ENCODE data around the gene DUOX1. TPM values are rescaled to one million over a fixed set of nuclear protein-coding genes. Genes with fewer than 3 reads are reported as not detected.
A peak's percentile ranks its signal among the peaks of the same experiment; 100 is the strongest.
"Not testable (repeated sequence)": the region's sequence is repeated elsewhere in the genome, so short reads cannot be mapped to it uniquely, and the experiment has no call there.

DUOX1 gene
- total RNA-seq, 2 donors from 2014 or later: 1.9 to 2.6 TPM

- DNase-seq; intact Hi-C loops (cut with DNase I): not testable (repeated sequence)
- peak; percentile 10 to 18 for ATAC-seq
Measured at GRCh38 chr15:45135705-45136377, 6.0 kb downstream of the DUOX1 start.

- ATAC-seq (no peak), DNase-seq (no peak)
- intact Hi-C loops (cut with DNase I): no loop called here
Measured at GRCh38 chr15:45136378-45136764, 6.6 kb downstream of the DUOX1 start.

- DNase-seq (no peak), ATAC-seq (no peak)
- intact Hi-C loops (cut with DNase I): no loop called here
Measured at GRCh38 chr15:45137703-45138102, 7.9 kb downstream of the DUOX1 start.

- intact Hi-C loops (cut with DNase I): no loop called here
- no peak for DNase-seq
- ATAC-seq: no peak
Measured at GRCh38 chr15:45138814-45139765, 9.3 kb downstream of the DUOX1 start.

- no peak for ATAC-seq
- no peak for DNase-seq
- intact Hi-C loops (cut with DNase I): no loop called here
Measured at GRCh38 chr15:45139770-45140169, 10.0 kb downstream of the DUOX1 start.

GRCh38 chr15:45140557-45141250 lies 10.9 kb downstream of the DUOX1 start:
- intact Hi-C loops (cut with DNase I): no loop called here
- DNase-seq (no peak), ATAC-seq (no peak)

- intact Hi-C loops (cut with DNase I): no loop called here
- ATAC-seq: no peak
- no peak for DNase-seq
Measured at GRCh38 chr15:45141386-45141785, 11.6 kb downstream of the DUOX1 start.

- DNase-seq: no peak
- intact Hi-C loops (cut with DNase I): no loop called here
- ATAC-seq: no peak
Measured at GRCh38 chr15:45143056-45143455, 13.3 kb downstream of the DUOX1 start.

GRCh38 chr15:45143946-45144345 lies 14.2 kb downstream of the DUOX1 start:
- DNase-seq: no peak
- ATAC-seq: no peak
- intact Hi-C loops (cut with DNase I): no loop called here

- intact Hi-C loops (cut with DNase I): no loop called here
- no peak for ATAC-seq
- DNase-seq: no peak
Measured at GRCh38 chr15:45144775-45145174, 15.0 kb downstream of the DUOX1 start.

- ATAC-seq: no peak
- DNase-seq: no peak
- intact Hi-C loops (cut with DNase I): no loop called here
Measured at GRCh38 chr15:45146405-45146804, 16.6 kb downstream of the DUOX1 start.

- no peak for DNase-seq
- intact Hi-C loops (cut with DNase I): no loop called here
- no peak for ATAC-seq
Measured at GRCh38 chr15:45147606-45148005, 17.8 kb downstream of the DUOX1 start.

- no peak for ATAC-seq
- no peak for DNase-seq
- intact Hi-C loops (cut with DNase I): no loop called here
Measured at GRCh38 chr15:45148076-45149059, 18.6 kb downstream of the DUOX1 start.

GRCh38 chr15:45149060-45149459 lies 19.3 kb downstream of the DUOX1 start:
- DNase-seq: no peak
- no peak for ATAC-seq
- intact Hi-C loops (cut with DNase I): no loop called here

GRCh38 chr15:45150481-45150880 lies 20.7 kb downstream of the DUOX1 start:
- intact Hi-C loops (cut with DNase I): no loop called here

GRCh38 chr15:45150997-45151396 lies 21.2 kb downstream of the DUOX1 start:
- intact Hi-C loops (cut with DNase I): no loop called here
- DNase-seq (no peak), ATAC-seq (no peak)

More at GRCh38 chr15:45150481-45150880, 20.7 kb downstream of the DUOX1 start:
- ATAC-seq (no peak), DNase-seq (no peak)

GRCh38 chr15:45151998-45152828 lies 22.4 kb downstream of the DUOX1 start:
- DNase-seq: no peak
- ATAC-seq: no peak
- intact Hi-C loops (cut with DNase I): no loop called here

- intact Hi-C loops (cut with DNase I): no loop called here
- no peak for ATAC-seq
- no peak for DNase-seq
Measured at GRCh38 chr15:45155739-45156138, 25.9 kb downstream of the DUOX1 start.
